OCI-LY1 (cell line): ENCODE measurements around the gene ELMO1.

Experiments used
- H2AFZ ChIP-seq: fragments of 200-600 bp; sonication (generic), shearing (Covaris generic); 2 replicates; pipeline ENCODE4 v1.6.0; 2014; ENCODE audit warnings: antibody characterized with exemption, mild to moderate bottlenecking, low read length
- H3F3A ChIP-seq: fragments of 200-600 bp; sonication (generic), shearing (Covaris generic); 2 replicates; pipeline ENCODE4 v1.6.0; 2014; ENCODE audit warnings: mild to moderate bottlenecking, antibody characterized with exemption, low read length, moderate library complexity; ENCODE audit not compliant: insufficient read depth
- H3K27ac ChIP-seq: fragments of 200-600 bp; sonication (generic); 2 replicates; pipeline ENCODE4 v1.5.1; 2014; ENCODE audit warnings: low read length, mixed run types, mild to moderate bottlenecking, low read depth; ENCODE audit not compliant: poor library complexity, severe bottlenecking
- H3K27me3 ChIP-seq: fragments of 200-600 bp; sonication (generic); 2 replicates; pipeline ENCODE4 v1.6.0; 2014; ENCODE audit warnings: antibody characterized with exemption, mild to moderate bottlenecking, low read length, moderate library complexity; ENCODE audit not compliant: insufficient read depth
- H3K36me3 ChIP-seq: fragments of 200-600 bp; sonication (generic); 2 replicates; pipeline ENCODE4 v1.6.1; 2014; ENCODE audit warnings: mild to moderate bottlenecking, antibody characterized with exemption, low read length, moderate library complexity, mixed read lengths; ENCODE audit not compliant: insufficient read depth
- H3K4me1 ChIP-seq: fragments of 200-600 bp; sonication (generic); 2 replicates; pipeline ENCODE4 v1.5.1; 2014; ENCODE audit warnings: mild to moderate bottlenecking, low read length, moderate library complexity; ENCODE audit not compliant: insufficient read depth, severe bottlenecking
- H3K4me2 ChIP-seq: fragments of 200-600 bp; sonication (generic), shearing (Covaris generic); 2 replicates; pipeline ENCODE4 v1.6.1; 2014; ENCODE audit warnings: low read length
- H3K4me3 ChIP-seq: fragments of 200-600 bp; sonication (generic); 2 replicates; pipeline ENCODE4 v1.5.1; 2014; ENCODE audit warnings: low read length, low read depth, mild to moderate bottlenecking, mixed read lengths; ENCODE audit not compliant: poor library complexity, severe bottlenecking
- H3K79me2 ChIP-seq: fragments of 200-600 bp; shearing (Covaris generic); 2 replicates; pipeline ENCODE4 v1.6.1; 2016; ENCODE audit warnings: mixed run types, low read length, mixed read lengths; ENCODE audit not compliant: insufficient read depth
- H3K9ac ChIP-seq: fragments of 200-600 bp; sonication (generic), shearing (Covaris generic); 2 replicates; pipeline ENCODE4 v1.6.1; 2014; ENCODE audit warnings: mild to moderate bottlenecking, low read length, mixed read lengths
- H3K9me2 ChIP-seq: fragments of 200-600 bp; sonication (generic), shearing (Covaris generic); 2 replicates; pipeline ENCODE4 v1.6.1; 2014; ENCODE audit warnings: low read depth, mild to moderate bottlenecking, low read length, mixed read lengths
- H3K9me3 ChIP-seq: fragments of 200-600 bp; shearing (Covaris generic); 2 replicates; pipeline ENCODE4 v1.6.1; 2014; ENCODE audit warnings: low read length, mixed read lengths
- H4K20me1 ChIP-seq: fragments of 200-600 bp; sonication (generic), shearing (Covaris generic); 2 replicates; pipeline ENCODE4 v1.6.0; 2016; ENCODE audit warnings: mild to moderate bottlenecking, low read length; ENCODE audit not compliant: insufficient read depth
- CTCF ChIP-seq: fragments of 200-600 bp; sonication (generic), shearing (Covaris generic); IDR thresholded peaks from 2 replicates; pipeline ENCODE4 v1.5.1; 2017; ENCODE audit warnings: mild to moderate bottlenecking, antibody characterized with exemption, low read length, moderate library complexity, mixed read lengths
- EZH2 ChIP-seq: fragments of 200-600 bp; sonication (generic), shearing (Covaris generic); IDR thresholded peaks from 2 replicates; pipeline ENCODE4 v1.8.0; 2017; ENCODE audit warnings: borderline replicate concordance, mixed run types, mild to moderate bottlenecking, antibody characterized with exemption, low read length, moderate library complexity, mixed read lengths

Gene ELMO1

GRCh38 chr7:37273891-37274290, 174.8 kb downstream of the ELMO1 start:
- H3K4me2 ChIP-seq, result no peak overlapping the region
- TF ChIP-seq CTCF (no peak), EZH2 (no peak)
- H4K20me1 ChIP-seq, result no peaks in the 10 kb centered on the region
- peaks cover 79% of the 10 kb centered on the region for H3K36me3 ChIP-seq
- no peaks in the 10 kb centered on the region for H3K9me2 ChIP-seq
- H3K4me3 ChIP-seq, result no peak overlapping the region
- H3K4me1 ChIP-seq, result no peaks in the 10 kb centered on the region
- H3K27me3 ChIP-seq, result no peaks in the 10 kb centered on the region
- H3K27ac ChIP-seq, result no peak overlapping the region
- peaks cover 61% of the 10 kb centered on the region for H3K79me2 ChIP-seq
- no peaks in the 10 kb centered on the region for H3F3A ChIP-seq
- no peak overlapping the region for H3K9ac ChIP-seq
- H2AFZ ChIP-seq, result no peak overlapping the region
- no peaks in the 10 kb centered on the region for H3K9me3 ChIP-seq

- Histone ChIP-seq H2AFZ (no peak overlapping the region), H3K9ac (no peak overlapping the region), H3K4me3 (no peak overlapping the region), H3K36me3 (peaks cover 73% of the 10 kb centered on the region), H3K9me3 (no peaks in the 10 kb centered on the region), H3K27me3 (no peaks in the 10 kb centered on the region), H3K9me2 (no peaks in the 10 kb centered on the region), H3F3A (no peaks in the 10 kb centered on the region), H4K20me1 (no peaks in the 10 kb centered on the region), H3K27ac (no peak overlapping the region), H3K79me2 (peaks cover 25% of the 10 kb centered on the region), H3K4me1 (peaks cover 3% of the 10 kb centered on the region), H3K4me2 (no peak overlapping the region)
- TF ChIP-seq CTCF, result no peak
- TF ChIP-seq EZH2, result no peak
Measured at GRCh38 chr7:37269711-37270508, 178.8 kb downstream of the ELMO1 start.

- Histone ChIP-seq H3F3A (no peaks in the 10 kb centered on the region), H3K9me2 (no peaks in the 10 kb centered on the region), H4K20me1 (no peaks in the 10 kb centered on the region), H3K79me2 (0 out of 2 replicates have a peak, but pooled peaks cover 11% of the 10 kb centered on the region), H2AFZ (no peak overlapping the region), H3K27ac (no peak overlapping the region), H3K9me3 (no peaks in the 10 kb centered on the region), H3K4me2 (no peak overlapping the region), H3K36me3 (peaks cover 63% of the 10 kb centered on the region), H3K9ac (no peak overlapping the region), H3K27me3 (no peaks in the 10 kb centered on the region), H3K4me1 (peaks cover 3% of the 10 kb centered on the region), H3K4me3 (no peak overlapping the region)
- no peak for TF ChIP-seq CTCF
- TF ChIP-seq EZH2, result no peak
Measured at GRCh38 chr7:37267251-37267650, 181.4 kb downstream of the ELMO1 start.
